Lung (tissue), 12 donors: ENCODE data around the gene PHACTR1. TPM values are rescaled to one million over a fixed set of nuclear protein-coding genes. Genes with fewer than 3 reads are reported as not detected.

Experiments
- ATAC-seq: fragments of 200-7000 bp; cut with Tn5 transposase; one replicate; pipeline ENCODE4 v1.9.1; 2020; ENCODE audit warnings: moderate number of reproducible peaks; ENCODE audit not compliant: insufficient read depth, low FRiP score
- DNase-seq, 3 donors: peaks; one replicate each; pipeline ENCODE4 v3.0.0-alpha.2; 2013 to 2017
- H3K27ac ChIP-seq, 2 donors: one replicate each; pipeline ENCODE4 v1.5.1; 2013; ENCODE audit warnings: mild to moderate bottlenecking in 2 of 2, moderate library complexity in 2 of 2, control low read depth in 1 of 2, inconsistent platforms in 1 of 2, low read depth in 1 of 2, low read length in 1 of 2
- H3K27me3 ChIP-seq, 3 donors: one replicate each; pipeline ENCODE4 v1.5.1; 2013; ENCODE audit warnings: low read length in 2 of 3; ENCODE audit not compliant: control insufficient read depth in 3 of 3, insufficient read depth in 3 of 3
- H3K36me3 ChIP-seq, 4 donors: one replicate each; pipeline ENCODE4 v1.5.1; 2013; ENCODE audit warnings: low read length in 4 of 4, mild to moderate bottlenecking in 1 of 4, moderate library complexity in 1 of 4; ENCODE audit not compliant: control insufficient read depth in 4 of 4, insufficient read depth in 4 of 4
- H3K4me1 ChIP-seq, 5 donors: one replicate each; pipeline ENCODE4 v1.5.1; 2013; ENCODE audit warnings: low read length in 5 of 5, mild to moderate bottlenecking in 2 of 5, moderate library complexity in 1 of 5; ENCODE audit not compliant: control insufficient read depth in 5 of 5, insufficient read depth in 5 of 5
- H3K4me3 ChIP-seq: one replicate; pipeline ENCODE4 v1.5.1; 2013; ENCODE audit warnings: mild to moderate bottlenecking, control low read depth, moderate library complexity
- H3K9ac ChIP-seq, 2 donors: one replicate each; pipeline ENCODE4 v1.5.1; 2013; ENCODE audit warnings: low read length in 2 of 2, control low read depth in 1 of 2; ENCODE audit not compliant: insufficient read depth in 1 of 2
- H3K9me3 ChIP-seq, 4 donors: one replicate each; pipeline ENCODE4 v1.5.1; 2013; ENCODE audit warnings: low read length in 3 of 4, mild to moderate bottlenecking in 1 of 4, moderate library complexity in 1 of 4; ENCODE audit not compliant: control insufficient read depth in 4 of 4, insufficient read depth in 3 of 4
- CTCF ChIP-seq: IDR thresholded peaks from 2 replicates; pipeline ENCODE4 v1.5.1; 2012; ENCODE audit warnings: mild to moderate bottlenecking; ENCODE audit errors: control extremely low read depth, extremely low read depth
- WGBS, 2 donors: extraction: QIAGEN DNeasy Blood & Tissue Kit; methylation state at CpG; one replicate each; pipeline ENCODE4 v1.1.7; 2013; 5-methylcytosine and 5-hydroxymethylcytosine counted together
- polyA plus RNA-seq, 2 donors: library from polyadenylated mRNA; stranded (reverse); fragments of 200-250 nt; gene quantifications; one replicate each; pipeline ENCODE4 v1.2.1, GENCODE V29; 2013
- total RNA-seq, 2 donors: library from RNA; depleted of rRNA in 1 of 2; stranded (reverse); fragments of >200 nt in 1 of 2; gene quantifications; one replicate each; pipeline ENCODE4 v1.2.1, GENCODE V29; 2014 to 2021
- donor health status: control.
- donor health status: control.
- donor health status: Bipolar disorder and iron deficiency.
- donor health status: healthy.
- donor health status: DM: yes; HTN: yes; CAD: no.

PHACTR1 gene
- total and polyA plus RNA-seq, 4 donors, result 16.3 to 58.8 (median 41.9) TPM

GRCh38 chr6:13009461-13009860, 292.9 kb downstream of the PHACTR1 start:
- Histone ChIP-seq H3K36me3 (peaks cover 0 to 4% (median 0%) of the 10 kb centered on the region in 4 donors), H3K4me3 (no peak overlapping the region), H3K9ac (no peak overlapping the region), H3K27me3 (peaks cover 0 to 31% (median 15%) of the 10 kb centered on the region in 3 donors), H3K4me1 (peaks cover 1 to 17% (median 7%) of the 10 kb centered on the region in 5 donors), H3K27ac (no peak overlapping the region), H3K9me3 (no peaks in the 10 kb centered on the region)
- WGBS, 2 donors, result 95 to 97% methylated on average over 2 of the region's 2 CpGs
- TF ChIP-seq CTCF, result no peak
- ATAC-seq (no peak), DNase-seq (no peak)

- Histone ChIP-seq H3K27me3 (peaks cover 0 to 45% (median 26%) of the 10 kb centered on the region in 3 donors), H3K4me1 (peaks cover 0 to 21% (median 10%) of the 10 kb centered on the region in 5 donors), H3K4me3 (no peak overlapping the region), H3K9me3 (no peaks in the 10 kb centered on the region), H3K9ac (no peak overlapping the region), H3K36me3 (peaks cover 0 to 4% (median 0%) of the 10 kb centered on the region in 4 donors), H3K27ac (no peak overlapping the region)
- TF ChIP-seq CTCF, result no peak
- WGBS, 2 donors, result 60 to 79% methylated on average over 5 of the region's 5 CpGs
- no peak for DNase-seq
- no peak for ATAC-seq
Measured at GRCh38 chr6:13011612-13012146, 295.1 kb downstream of the PHACTR1 start.

- Histone ChIP-seq H3K9me3 (no peaks in the 10 kb centered on the region), H3K4me1 (peaks cover 0 to 21% (median 10%) of the 10 kb centered on the region in 5 donors), H3K4me3 (no peak overlapping the region), H3K27ac (no peak overlapping the region), H3K9ac (no peak overlapping the region), H3K27me3 (peaks cover 0 to 48% (median 26%) of the 10 kb centered on the region in 3 donors), H3K36me3 (peaks cover 0 to 4% (median 0%) of the 10 kb centered on the region in 4 donors)
- no peak for TF ChIP-seq CTCF
- ATAC-seq (no peak), DNase-seq (peak in 2 of 3 donors; percentile 34 to 35)
- WGBS, 2 donors, result 31 to 48% methylated on average over 1 of the region's 1 CpG
Measured at GRCh38 chr6:13012296-13012695, 295.7 kb downstream of the PHACTR1 start.
